Epithelial cell of esophagus (primary cell): ENCODE data around the gene SOX5.

Source experiments
- DNase-seq: peaks from one replicate; pipeline ENCODE4 v3.0.0; 2010; ENCODE audit warnings: low read depth
- H3K4me3 ChIP-seq: 2 replicates; pipeline ENCODE4 v1.5.1; 2011; ENCODE audit warnings: mild to moderate bottlenecking, low read length, control low read depth
- TF ChIP-seq, protein P1 (sequence below): IDR thresholded peaks from 2 replicates; pipeline ENCODE4 v1.5.1; 2011; ENCODE audit warnings: low read depth, mild to moderate bottlenecking, low read length, control low read depth, inconsistent platforms; ENCODE audit not compliant: insufficient read depth; ENCODE audit errors: missing control alignments

SOX5 gene

DNA sequence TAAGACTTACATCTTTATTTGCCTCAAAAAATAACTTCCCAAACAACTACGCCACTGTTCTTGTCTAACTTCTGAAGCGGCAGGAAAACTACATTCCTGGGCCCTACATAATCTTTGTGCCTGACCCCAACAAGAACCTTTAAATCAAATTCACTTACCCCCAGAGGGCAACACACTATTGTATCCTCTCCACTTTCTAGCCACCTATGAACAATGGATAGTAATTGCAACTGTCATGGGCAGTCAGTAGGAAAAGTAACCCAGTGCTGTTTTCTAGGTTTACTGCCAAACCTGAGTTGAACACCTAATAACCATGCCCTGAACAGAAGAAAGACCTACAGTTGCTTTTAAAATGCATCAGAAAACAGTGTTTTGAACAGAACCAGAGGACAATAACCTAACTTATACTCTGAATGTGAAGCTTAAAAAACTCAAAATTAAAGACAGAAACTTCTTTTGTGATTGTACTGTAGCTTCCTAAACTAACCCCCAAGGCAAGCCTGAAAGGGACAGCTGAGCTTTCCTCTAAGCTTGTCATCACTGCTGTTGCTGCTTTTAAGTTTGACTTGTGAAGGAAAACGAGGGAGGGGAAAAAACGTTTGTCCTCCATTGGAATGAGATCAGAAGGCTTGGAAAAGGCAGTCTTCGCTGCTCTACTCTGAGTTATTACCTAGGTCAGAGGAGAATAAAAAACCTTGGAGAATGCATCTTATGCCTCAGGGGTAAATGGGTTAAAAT lies 195.7 kb downstream of the SOX5 start:
- no peak for DNase-seq
- TF ChIP-seq, protein P1, sequence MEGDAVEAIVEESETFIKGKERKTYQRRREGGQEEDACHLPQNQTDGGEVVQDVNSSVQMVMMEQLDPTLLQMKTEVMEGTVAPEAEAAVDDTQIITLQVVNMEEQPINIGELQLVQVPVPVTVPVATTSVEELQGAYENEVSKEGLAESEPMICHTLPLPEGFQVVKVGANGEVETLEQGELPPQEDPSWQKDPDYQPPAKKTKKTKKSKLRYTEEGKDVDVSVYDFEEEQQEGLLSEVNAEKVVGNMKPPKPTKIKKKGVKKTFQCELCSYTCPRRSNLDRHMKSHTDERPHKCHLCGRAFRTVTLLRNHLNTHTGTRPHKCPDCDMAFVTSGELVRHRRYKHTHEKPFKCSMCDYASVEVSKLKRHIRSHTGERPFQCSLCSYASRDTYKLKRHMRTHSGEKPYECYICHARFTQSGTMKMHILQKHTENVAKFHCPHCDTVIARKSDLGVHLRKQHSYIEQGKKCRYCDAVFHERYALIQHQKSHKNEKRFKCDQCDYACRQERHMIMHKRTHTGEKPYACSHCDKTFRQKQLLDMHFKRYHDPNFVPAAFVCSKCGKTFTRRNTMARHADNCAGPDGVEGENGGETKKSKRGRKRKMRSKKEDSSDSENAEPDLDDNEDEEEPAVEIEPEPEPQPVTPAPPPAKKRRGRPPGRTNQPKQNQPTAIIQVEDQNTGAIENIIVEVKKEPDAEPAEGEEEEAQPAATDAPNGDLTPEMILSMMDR = no peak
- no peak overlapping the region for H3K4me3 ChIP-seq

DNA sequence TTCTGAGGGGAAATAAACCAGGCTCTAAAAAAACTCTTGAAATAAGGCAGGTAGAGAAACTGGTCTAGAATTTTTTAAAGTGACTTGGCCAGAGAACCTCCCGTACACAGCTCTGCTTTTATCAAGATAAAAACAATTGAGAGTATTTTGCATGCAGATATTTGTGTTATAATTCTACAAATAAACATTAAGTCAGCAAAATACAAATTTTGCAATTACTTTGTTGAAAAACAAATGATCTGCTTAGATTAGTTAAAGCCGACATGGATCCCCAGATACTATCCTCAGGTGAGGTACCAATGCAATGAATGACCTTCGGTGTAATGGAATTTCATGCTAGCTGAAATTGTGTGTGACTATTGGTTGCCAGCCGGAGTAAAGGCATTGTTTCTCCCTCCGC lies 197.2 kb downstream of the SOX5 start:
- TF ChIP-seq, protein P1 = no peak
- no peak for DNase-seq
- H3K4me3 ChIP-seq = no peak overlapping the region

DNA sequence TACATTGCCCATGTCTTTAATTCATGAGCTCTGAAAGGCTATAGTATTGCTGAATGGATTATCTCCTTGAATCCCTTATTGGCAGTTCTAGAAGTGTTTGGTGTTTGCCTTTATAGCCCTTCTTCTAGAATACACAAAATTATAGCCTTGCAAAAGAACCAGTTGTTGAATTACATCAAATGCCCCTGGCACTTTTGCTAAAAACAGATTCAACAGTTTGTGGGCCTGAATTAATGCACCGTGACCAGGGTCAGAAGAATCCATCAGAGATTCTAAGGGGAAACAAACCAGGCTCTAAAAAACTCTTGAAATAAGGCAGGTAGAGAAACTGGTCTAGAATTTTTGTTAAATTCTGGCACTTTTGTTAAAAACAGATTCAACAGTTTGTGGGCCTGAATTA lies 197.8 kb downstream of the SOX5 start:
- no peak overlapping the region for H3K4me3 ChIP-seq
- TF ChIP-seq, protein P1 = no peak

DNA sequence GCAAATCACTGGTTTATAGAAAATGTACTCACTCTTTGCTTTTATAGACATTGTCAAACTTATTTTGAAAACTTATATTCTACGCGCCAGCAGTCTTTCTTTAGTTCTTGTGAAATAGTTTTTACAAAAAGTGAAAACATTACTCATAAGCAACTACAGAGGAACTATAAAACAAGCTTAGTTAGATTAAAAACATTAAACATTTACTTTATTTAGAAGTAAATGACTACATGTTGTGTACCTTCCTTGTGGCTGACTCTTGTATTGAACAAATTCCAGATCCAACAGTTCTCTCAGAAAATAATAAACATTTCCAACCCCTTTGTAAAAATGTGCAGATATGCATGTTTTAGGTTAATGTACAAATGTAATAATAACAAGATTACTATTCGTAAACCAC lies 198.5 kb downstream of the SOX5 start:
- TF ChIP-seq, protein P1 = no peak
- no peak for DNase-seq
- H3K4me3 ChIP-seq = no peak overlapping the region

More for the DNA sequence above, 197.8 kb downstream of the SOX5 start:
- DNase-seq = no peak

DNA sequence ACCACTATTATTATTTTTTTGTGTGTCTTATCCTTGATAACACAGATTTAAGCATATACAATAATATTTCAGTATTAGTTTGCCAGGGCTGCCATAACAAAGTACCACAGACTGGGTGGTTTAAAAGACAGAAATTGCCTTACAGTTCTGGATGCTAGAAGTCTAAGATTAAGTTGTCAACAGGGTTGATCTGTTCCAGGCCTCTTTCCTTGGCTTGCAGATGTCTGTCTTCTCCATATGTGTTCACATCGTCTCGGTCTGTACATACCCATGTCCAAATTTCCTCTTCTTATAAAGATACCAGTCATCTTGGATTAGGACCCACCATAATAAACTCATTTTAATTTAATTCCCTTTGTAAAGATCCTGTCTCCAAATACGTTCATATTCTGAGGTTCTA lies 204.8 kb downstream of the SOX5 start:
- TF ChIP-seq, protein P1 = no peak
- no peak for DNase-seq
- no peak overlapping the region for H3K4me3 ChIP-seq

DNA sequence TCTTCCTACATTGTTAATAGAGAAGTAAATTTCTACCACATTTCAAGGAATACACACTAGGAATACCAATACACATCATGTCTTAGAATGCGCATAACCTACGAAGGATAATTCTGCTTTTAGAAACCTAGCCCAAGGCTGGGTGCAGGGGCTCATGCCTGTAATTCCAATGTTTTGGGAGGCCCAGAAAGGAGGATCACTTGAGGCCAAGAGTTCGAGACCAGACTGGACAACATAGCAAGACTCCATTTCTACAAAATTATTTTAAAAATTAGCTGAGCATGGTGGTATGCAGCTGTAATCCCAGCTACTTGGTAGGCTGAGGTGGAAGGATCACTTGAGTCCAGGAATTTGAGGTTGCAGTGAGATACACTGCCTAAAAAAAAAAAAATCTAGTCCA lies 206.9 kb downstream of the SOX5 start:
- no peak overlapping the region for H3K4me3 ChIP-seq
- no peak for DNase-seq
- TF ChIP-seq, protein P1 = no peak

DNA sequence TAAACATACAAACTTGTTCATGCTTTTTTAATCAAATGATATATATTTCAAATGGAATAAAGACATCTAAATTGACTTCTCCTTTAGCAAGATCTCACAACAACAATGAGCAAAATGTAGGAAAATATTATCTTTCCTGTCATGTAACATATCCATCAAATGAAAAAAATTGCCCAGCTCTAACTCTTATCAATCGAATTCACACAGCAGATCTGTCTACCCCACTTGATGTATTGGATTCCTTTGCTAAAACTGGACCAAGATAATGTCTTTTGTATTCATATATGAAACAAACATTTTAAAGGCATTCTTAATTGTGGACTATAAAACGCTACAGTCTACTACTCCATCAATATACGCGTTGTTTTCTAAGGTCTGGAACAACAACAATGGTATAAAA lies 218.0 kb downstream of the SOX5 start:
- DNase-seq = no peak
- TF ChIP-seq, protein P1 = no peak
- H3K4me3 ChIP-seq = no peak overlapping the region
